HepG2 (cell line): Measurements from ENCODE around the gene KIRREL3. TPM values are rescaled to one million over a fixed set of nuclear protein-coding genes. Genes with fewer than 3 reads are reported as not detected.

Experiments
- ATAC-seq: fragments of 200-7000 bp; cut with Tn5 transposase; 3 replicates; pipeline ENCODE4 v1.9.1; 2020; ENCODE audit warnings: mild to moderate bottlenecking, moderate library complexity
- BruUV-seq: library from RNA; stranded (reverse); fragments of 400-500 nt; replicated peaks from 2 replicates; lab custom pipeline; 2021; lab: Mats Ljungman, UMichigan
- CTCF ChIA-PET: fragments of 300-600 bp; formaldehyde crosslinking; extraction: SDS; loops from one replicate; lab custom pipeline; 2021; ENCODE audit warnings: low total read pairs, inconsistent platforms, low intra/inter-chr PET ratio; lab: Yijun Ruan, JAX
- POLR2A ChIA-PET: fragments of 350-600 bp; sonication (Branson Sonifier 250); formaldehyde crosslinking; loops from one replicate; lab custom pipeline; 2020; ENCODE audit warnings: antibody characterized with exemption, inconsistent platforms; lab: Yijun Ruan, JAX
- DNase-seq: peaks from one replicate; pipeline ENCODE4 v3.0.0-alpha.2; 2015; ENCODE audit warnings: low spot score
- FAIRE-seq: peaks from 3 replicates; lab custom pipeline; 2011; peaks lifted over from hg19 to GRCh38; lab: Jason Lieb, UNC
- H2AFZ ChIP-seq: one replicate; pipeline ENCODE4 v1.6.1; 2011; ENCODE audit warnings: low read length, inconsistent platforms
- H3K27ac ChIP-seq: fragments of 300-600 bp; 3 replicates; pipeline ENCODE4 v1.8.0; 2011; ENCODE audit warnings: mixed run types, mild to moderate bottlenecking, mixed read lengths, low read length, inconsistent platforms; ENCODE audit not compliant: insufficient read depth; ENCODE audit errors: extremely low read length
- H3K27me3 ChIP-seq, 2 experiments: fragments of 200-600 bp in 1 of 2; 2 replicates in 1 of 2; 3 replicates in 1 of 2; pipeline versions ENCODE4 v1.6.0 to v1.8.0; 2011; ENCODE audit warnings: low read length in 2 of 2, mild to moderate bottlenecking in 2 of 2, moderate library complexity in 2 of 2, inconsistent platforms in 1 of 2; ENCODE audit not compliant: insufficient read depth in 2 of 2, control insufficient read depth in 1 of 2
- H3K36me3 ChIP-seq, 2 experiments: fragments of 200-600 bp in 1 of 2; replicated peaks in 1 of 2; 2 replicates in 1 of 2; 3 replicates in 1 of 2; pipeline versions ENCODE4 v1.5.1 to v1.8.0; 2011; ENCODE audit warnings: low read length in 2 of 2, inconsistent platforms in 1 of 2; ENCODE audit not compliant: insufficient read depth in 2 of 2, control insufficient read depth in 1 of 2
- H3K4me1 ChIP-seq: 2 replicates; pipeline ENCODE4 v1.5.1; 2012; ENCODE audit warnings: low read length, inconsistent platforms; ENCODE audit not compliant: insufficient read depth
- H3K4me2 ChIP-seq: 2 replicates; pipeline ENCODE4 v1.6.0; 2011; ENCODE audit warnings: low read depth, low read length, inconsistent platforms
- H3K4me3 ChIP-seq, 3 experiments: fragments of 200-600 bp in 1 of 3; sonication (generic), shearing (Covaris generic) in 1 of 3; replicated peaks in 1 of 3; 2 replicates each; pipeline ENCODE4 v1.5.1; 2011 to 2016; ENCODE audit warnings: low read length in 3 of 3, inconsistent platforms in 2 of 3, low read depth in 2 of 3, mild to moderate bottlenecking in 2 of 3, control low read depth in 1 of 3, mixed read lengths in 1 of 3; ENCODE audit not compliant: insufficient read depth in 1 of 3
- H3K79me2 ChIP-seq: one replicate; pipeline ENCODE4 v1.6.1; 2011; ENCODE audit warnings: low read length, inconsistent platforms; ENCODE audit not compliant: insufficient read depth
- H3K9ac ChIP-seq: 2 replicates; pipeline ENCODE4 v1.6.0; 2011; ENCODE audit warnings: mild to moderate bottlenecking, low read depth, low read length, inconsistent platforms; ENCODE audit not compliant: insufficient read depth
- H3K9me3 ChIP-seq: 2 replicates; pipeline ENCODE4 v1.5.1; 2012; ENCODE audit warnings: mild to moderate bottlenecking, low read length
- H4K20me1 ChIP-seq: 2 replicates; pipeline ENCODE4 v1.6.0; 2011; ENCODE audit warnings: inconsistent platforms, mild to moderate bottlenecking, low read length, moderate library complexity; ENCODE audit not compliant: insufficient read depth
- FOXK1 ChIP-seq: sonication (generic); formaldehyde crosslinking; IDR thresholded peaks from 2 replicates; pipeline ENCODE4 v1.4.0; 2020; ENCODE audit warnings: low read depth, missing genetic modification reagents, borderline replicate concordance
- KLF6 ChIP-seq: IDR thresholded peaks from 2 replicates; pipeline ENCODE4 v1.8.0; 2016; ENCODE audit warnings: missing biosample characterization, missing genetic modification reagents
- NFKBIZ ChIP-seq: IDR thresholded peaks from 2 replicates; pipeline ENCODE4 v1.6.1; 2018; ENCODE audit warnings: missing genetic modification reagents, missing compliant biosample characterization
- POLR2G ChIP-seq: fragments of 200-400 bp; formaldehyde crosslinking; IDR thresholded peaks from 2 replicates; pipeline ENCODE4 v1.6.1; 2018; ENCODE audit warnings: mild to moderate bottlenecking, low read depth, low read length, moderate library complexity
- ZNF224 ChIP-seq: sonication (generic); formaldehyde crosslinking; IDR thresholded peaks from 2 replicates; pipeline ENCODE4 v1.5.0; 2020; ENCODE audit warnings: mild to moderate bottlenecking, missing genetic modification reagents
- ZNF33A ChIP-seq: sonication (generic); formaldehyde crosslinking; IDR thresholded peaks from 2 replicates; pipeline ENCODE4 v1.5.1; 2020; ENCODE audit warnings: missing genetic modification reagents, mild to moderate bottlenecking, moderate library complexity, borderline replicate concordance
- ZNF552 ChIP-seq: sonication (generic); formaldehyde crosslinking; IDR thresholded peaks from 2 replicates; pipeline ENCODE4 v1.9.0; 2022; ENCODE audit warnings: missing genetic modification reagents, mild to moderate bottlenecking, borderline replicate concordance
- ZNF569 ChIP-seq: sonication (generic); formaldehyde crosslinking; IDR thresholded peaks from 2 replicates; pipeline ENCODE4 v1.5.0; 2020; ENCODE audit warnings: mild to moderate bottlenecking, missing genetic modification reagents, moderate library complexity, borderline replicate concordance
- ZNF607 ChIP-seq: sonication (generic); formaldehyde crosslinking; IDR thresholded peaks from 2 replicates; pipeline ENCODE4 v1.5.1; 2020; ENCODE audit warnings: missing genetic modification reagents, mild to moderate bottlenecking, borderline replicate concordance
- ZNF674 ChIP-seq: sonication (generic); formaldehyde crosslinking; IDR thresholded peaks from 2 replicates; pipeline ENCODE4 v1.5.0; 2020; ENCODE audit warnings: low read depth, mild to moderate bottlenecking, missing genetic modification reagents
- WGBS: methylation state at CpG from one replicate; pipeline ENCODE4 v1.1.6; 2017; ENCODE audit warnings: low lambda C conversion rate; 5-methylcytosine and 5-hydroxymethylcytosine counted together
- in situ Hi-C: cut with HindIII; loops from 2 replicates; pipeline ENCODE4 v1.10.0; 2017; ENCODE audit warnings: low pct_unique_long_range_greater_than_20kb; ENCODE audit not compliant: extremely low pct_ligation_motif_present
- intact Hi-C: fragments of 100-400 bp; cut with micrococcal nuclease; formaldehyde crosslinking; loops from one replicate; pipeline ENCODE4 v1.10.0; 2022; ENCODE audit not compliant: unreplicated experiment
- polyA plus RNA-seq, 8 experiments: library from polyadenylated mRNA; depleted of rRNA in 3 of 8; stranded (reverse) in 7 of 8; unstranded in 1 of 8; fragments of >200 nt; fragmentation: Illumina TruSeq in 4 of 8; extraction: Trizol in 4 of 8; gene quantifications; 2 replicates each; pipeline versions ENCODE4 v1.2.1 to v1.2.3, GENCODE V29; 2011 to 2016; ENCODE audit warnings: low read depth in 4 of 8, missing spikeins in 1 of 8, mixed read lengths in 1 of 8; ENCODE audit not compliant: insufficient read depth in 1 of 8
- total RNA-seq, 5 experiments: library from RNA; depleted of rRNA; stranded (reverse); fragments of >200 nt; fragmentation: Illumina TruSeq; extraction: Trizol; gene quantifications; 2 replicates each; pipeline ENCODE4 v1.2.3, GENCODE V29; 2016; ENCODE audit warnings: low read depth in 1 of 5

The KIRREL3 gene
- total and polyA plus RNA-seq, 2 of the 13 experiments (the other 11 are each of a cell fraction or from before 2014, with no cell fraction given), result not detected

DNA sequence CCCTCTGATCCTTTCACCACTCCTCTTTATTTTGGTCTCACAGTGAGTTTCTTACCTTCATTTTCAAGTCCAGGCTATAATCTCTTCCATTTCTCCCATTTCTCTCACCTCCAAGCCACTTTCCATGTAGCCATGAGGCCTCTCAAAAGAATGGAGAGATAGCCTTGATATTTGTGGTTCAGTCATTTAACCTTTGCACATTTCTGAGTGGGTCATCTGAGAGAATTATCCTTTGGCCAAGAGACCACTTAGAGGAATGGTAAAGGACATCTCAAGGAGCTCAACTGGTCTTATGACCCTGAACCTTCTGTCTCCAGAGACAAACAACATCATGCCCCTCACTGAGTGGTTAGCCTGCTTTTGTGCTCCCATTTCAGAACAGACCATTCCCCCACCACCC is 121.1 kb downstream of the KIRREL3 start:
- H3K27ac ChIP-seq, result no peak overlapping the region
- H3K9ac ChIP-seq, result no peak overlapping the region
- POLR2A ChIA-PET, result no interaction called here
- H3K4me2 ChIP-seq, result no peak overlapping the region
- CTCF ChIA-PET, result no interaction called here
- ATAC-seq (no peak), FAIRE-seq (no peak), DNase-seq (no peak)
- BruUV-seq, result no TSS peak
- TF ChIP-seq NFKBIZ (CRISPR knock-in tag) (no peak), ZNF569 (CRISPR knock-in tag) (no peak), ZNF674 (CRISPR knock-in tag) (no peak), ZNF33A (no peak), ZNF607 (CRISPR knock-in tag) (no peak), KLF6 (CRISPR knock-in tag) (no peak), ZNF552 (CRISPR knock-in tag) (no peak)
- in situ Hi-C loops, result no loop called here
- 0 out of 5 replicates have a peak, but pooled peaks cover 0 to 2% of the 10 kb centered on the region in 2 experiments for H3K27me3 ChIP-seq
- H3K4me3 ChIP-seq, result no peak overlapping the region
- H3K4me1 ChIP-seq, result no peaks in the 10 kb centered on the region
- intact Hi-C loops, result no loop called here
- H3K79me2 ChIP-seq, result no peaks in the 10 kb centered on the region
- no peak overlapping the region for H2AFZ ChIP-seq
- H3K9me3 ChIP-seq, result no peaks in the 10 kb centered on the region
- H4K20me1 ChIP-seq, result no peaks in the 10 kb centered on the region
- H3K36me3 ChIP-seq, result no peaks in the 10 kb centered on the region

DNA sequence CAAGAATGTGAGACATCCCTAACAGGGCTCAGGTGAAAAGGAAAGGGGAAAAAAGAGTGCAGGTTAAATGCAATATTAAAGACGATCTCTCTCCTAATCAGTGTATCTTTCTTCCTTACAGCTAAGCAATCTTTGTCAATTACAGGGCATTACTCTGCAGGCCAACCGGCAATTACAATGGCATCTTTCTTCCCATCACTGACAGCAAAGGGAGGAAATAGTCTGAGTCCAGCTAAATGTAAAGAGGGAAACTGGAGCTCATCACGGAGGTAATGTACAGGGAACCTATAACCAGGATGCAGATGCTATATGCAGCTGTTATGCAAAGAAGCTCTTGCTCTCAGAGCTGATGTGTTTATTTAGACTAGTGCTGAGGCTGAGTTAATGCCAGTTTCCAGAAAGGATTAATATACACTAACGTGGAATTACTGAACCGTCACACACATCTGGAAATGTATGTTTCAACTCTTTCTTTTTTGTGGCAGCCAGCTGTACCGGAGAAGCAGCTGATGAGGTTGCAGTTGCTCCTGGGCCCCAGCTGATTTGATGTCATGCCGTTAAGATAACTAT is 121.6 kb downstream of the KIRREL3 start:
- 0 out of 5 replicates have a peak, but pooled peaks cover 0 to 2% of the 10 kb centered on the region in 2 experiments for H3K27me3 ChIP-seq
- intact Hi-C loops, result no loop called here
- ChIA-PET CTCF (no interaction called here), POLR2A (no interaction called here)
- H3K4me2 ChIP-seq, result no peak overlapping the region
- WGBS, result 6% methylated on average over 7 of the region's 7 CpGs
- in situ Hi-C loops, result no loop called here
- no peak overlapping the region for H3K27ac ChIP-seq
- no peak overlapping the region for H3K9ac ChIP-seq
- no peak overlapping the region for H2AFZ ChIP-seq
- no peak overlapping the region for H3K4me3 ChIP-seq
- BruUV-seq, result no TSS peak
- DNase-seq (no peak), FAIRE-seq (no peak), ATAC-seq (no peak)
- TF ChIP-seq NFKBIZ (CRISPR knock-in tag) (no peak), POLR2G (no peak), FOXK1 (no peak), ZNF224 (CRISPR knock-in tag) (no peak)
- H4K20me1 ChIP-seq, result no peaks in the 10 kb centered on the region
- H3K9me3 ChIP-seq, result no peaks in the 10 kb centered on the region
- no peaks in the 10 kb centered on the region for H3K4me1 ChIP-seq
- no peaks in the 10 kb centered on the region for H3K79me2 ChIP-seq
- no peaks in the 10 kb centered on the region for H3K36me3 ChIP-seq
